ENCODE data around the gene ZNF648.
A peak's percentile ranks its signal among the peaks of the same experiment; 100 is the strongest.
"Not testable (repeated sequence)": the region's sequence is repeated elsewhere in the genome, so short reads cannot be mapped to it uniquely, and the experiment has no call there.

ZNF648 gene, protein sequence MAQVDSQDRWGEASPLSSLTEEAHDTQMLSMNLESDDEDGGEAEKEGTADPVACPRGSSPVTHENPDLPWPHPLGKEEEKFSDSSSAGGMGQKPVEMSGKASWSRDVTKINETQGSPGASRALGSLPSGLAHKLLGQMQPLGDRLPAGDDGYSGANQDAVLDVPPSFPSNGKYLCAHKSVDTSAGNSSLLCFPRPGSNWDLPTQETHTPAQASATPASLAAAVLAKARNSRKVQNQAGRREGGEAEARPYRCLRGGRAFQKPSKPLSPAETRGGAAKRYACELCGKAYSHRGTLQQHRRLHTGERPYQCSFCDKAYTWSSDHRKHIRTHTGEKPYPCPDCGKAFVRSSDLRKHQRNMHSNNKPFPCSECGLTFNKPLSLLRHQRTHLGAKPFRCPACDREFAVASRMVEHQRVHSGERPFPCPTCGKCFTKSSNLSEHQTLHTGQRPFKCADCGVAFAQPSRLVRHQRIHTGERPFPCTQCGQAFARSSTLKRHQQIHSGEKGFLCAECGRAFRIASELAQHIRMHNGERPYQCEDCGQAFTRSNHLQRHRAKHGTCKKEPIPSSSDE

GRCh38 chr1:182061594-182061993 lies at the start of gene ZNF648:
Gene ZNF648 (minus strand): TSS chr1:182061712. CDS start chr1:182058010, 3,702 bp downstream.
- Histone ChIP-seq H3K9ac (ENCODE audit: low read length) (no peak within 1 kb of the TSS), H3K4me1 (ENCODE audit: control insufficient read depth, insufficient read depth, low read length) (no peaks in the 10 kb centered on the region), H3K27me3 (ENCODE audit: control insufficient read depth, insufficient read depth, low read length) (peaks cover 4% of the 10 kb centered on the region; the same call in 1 of the 2 replicates), H3K9me3 (ENCODE audit: control insufficient read depth, insufficient read depth, low read depth, low read length) (no peaks in the 10 kb centered on the region), H3K4me3 (ENCODE audit: low read depth, low read length) (no peak within 1 kb of the TSS), H3K27ac (ENCODE audit: low read depth, low read length) (no peak within 1 kb of the TSS), H3K36me3 (ENCODE audit: control insufficient read depth, insufficient read depth, low read length) (no peaks in the 10 kb centered on the region)

GRCh38 chr1:182110635-182111034 lies 49.1 kb upstream of the ZNF648 start:
- no peak overlapping the region for H3K9ac ChIP-seq (ENCODE audit: low read length)
- H3K27ac ChIP-seq (ENCODE audit: low read depth, low read length), result no peak overlapping the region
- H3K9me3 ChIP-seq (ENCODE audit: control insufficient read depth, insufficient read depth, low read depth, low read length), result peaks cover 7% of the 10 kb centered on the region; the same call in 1 of the 2 replicates
- H3K27me3 ChIP-seq (ENCODE audit: control insufficient read depth, insufficient read depth, low read length), result no peaks in the 10 kb centered on the region
- peaks cover 8% of the 10 kb centered on the region for H3K4me1 ChIP-seq (ENCODE audit: control insufficient read depth, insufficient read depth, low read length)
- H3K4me3 ChIP-seq (ENCODE audit: low read depth, low read length), result no peak overlapping the region
- no peaks in the 10 kb centered on the region for H3K36me3 ChIP-seq (ENCODE audit: control insufficient read depth, insufficient read depth, low read length)

GRCh38 chr1:182109771-182110170 lies 48.3 kb upstream of the ZNF648 start:
- Histone ChIP-seq H3K4me3 (ENCODE audit: low read depth, low read length) (no peak overlapping the region), H3K9ac (ENCODE audit: low read length) (no peak overlapping the region), H3K36me3 (ENCODE audit: control insufficient read depth, insufficient read depth, low read length) (no peaks in the 10 kb centered on the region), H3K27ac (ENCODE audit: low read depth, low read length) (no peak overlapping the region), H3K9me3 (ENCODE audit: control insufficient read depth, insufficient read depth, low read depth, low read length) (peaks cover 7% of the 10 kb centered on the region; the same call in 1 of the 2 replicates), H3K27me3 (ENCODE audit: control insufficient read depth, insufficient read depth, low read length) (no peaks in the 10 kb centered on the region), H3K4me1 (ENCODE audit: control insufficient read depth, insufficient read depth, low read length) (peaks cover 8% of the 10 kb centered on the region)

GRCh38 chr1:182107209-182107608 lies 45.7 kb upstream of the ZNF648 start:
- peaks cover 3% of the 10 kb centered on the region for H3K4me1 ChIP-seq (ENCODE audit: control insufficient read depth, insufficient read depth, low read length)
- H3K27ac ChIP-seq (ENCODE audit: low read depth, low read length), result no peak overlapping the region
- H3K4me3 ChIP-seq (ENCODE audit: low read depth, low read length), result no peak overlapping the region
- H3K9me3 ChIP-seq (ENCODE audit: control insufficient read depth, insufficient read depth, low read depth, low read length), result peaks cover 7% of the 10 kb centered on the region; the same call in 1 of the 2 replicates
- no peak overlapping the region for H3K9ac ChIP-seq (ENCODE audit: low read length)
- no peaks in the 10 kb centered on the region for H3K36me3 ChIP-seq (ENCODE audit: control insufficient read depth, insufficient read depth, low read length)
- H3K27me3 ChIP-seq (ENCODE audit: control insufficient read depth, insufficient read depth, low read length), result no peaks in the 10 kb centered on the region

GRCh38 chr1:182102043-182102416 lies 40.5 kb upstream of the ZNF648 start:
- H3K27ac ChIP-seq (ENCODE audit: low read depth, low read length), result peak overlapping the region; percentile 85
- peaks cover 8% of the 10 kb centered on the region; the same call in 1 of the 2 replicates for H3K9me3 ChIP-seq (ENCODE audit: control insufficient read depth, insufficient read depth, low read depth, low read length)
- H3K27me3 ChIP-seq (ENCODE audit: control insufficient read depth, insufficient read depth, low read length), result no peaks in the 10 kb centered on the region
- H3K4me3 ChIP-seq (ENCODE audit: low read depth, low read length), result peak overlapping the region; percentile 14; the same call in 1 of the 2 replicates
- H3K36me3 ChIP-seq (ENCODE audit: control insufficient read depth, insufficient read depth, low read length), result no peaks in the 10 kb centered on the region
- H3K4me1 ChIP-seq (ENCODE audit: control insufficient read depth, insufficient read depth, low read length), result peaks cover 21% of the 10 kb centered on the region
- peak overlapping the region; percentile 45 for H3K9ac ChIP-seq (ENCODE audit: low read length)

GRCh38 chr1:182101415-182102042 lies 40.0 kb upstream of the ZNF648 start:
- peak overlapping the region; percentile 45 for H3K9ac ChIP-seq (ENCODE audit: low read length)
- peak overlapping the region; percentile 14; the same call in 1 of the 2 replicates for H3K4me3 ChIP-seq (ENCODE audit: low read depth, low read length)
- H3K36me3 ChIP-seq (ENCODE audit: control insufficient read depth, insufficient read depth, low read length), result no peaks in the 10 kb centered on the region
- peaks cover 6% of the 10 kb centered on the region; the same call in 1 of the 2 replicates for H3K9me3 ChIP-seq (ENCODE audit: control insufficient read depth, insufficient read depth, low read depth, low read length)
- peak overlapping the region; percentile 85 for H3K27ac ChIP-seq (ENCODE audit: low read depth, low read length)
- H3K4me1 ChIP-seq (ENCODE audit: control insufficient read depth, insufficient read depth, low read length), result peaks cover 21% of the 10 kb centered on the region
- H3K27me3 ChIP-seq (ENCODE audit: control insufficient read depth, insufficient read depth, low read length), result no peaks in the 10 kb centered on the region

GRCh38 chr1:182098301-182098700 lies 36.8 kb upstream of the ZNF648 start:
- no peak overlapping the region for H3K27ac ChIP-seq (ENCODE audit: low read depth, low read length)
- H3K4me1 ChIP-seq (ENCODE audit: control insufficient read depth, insufficient read depth, low read length), result peaks cover 24% of the 10 kb centered on the region
- no peak overlapping the region for H3K4me3 ChIP-seq (ENCODE audit: low read depth, low read length)
- peaks cover 6% of the 10 kb centered on the region; the same call in 1 of the 2 replicates for H3K9me3 ChIP-seq (ENCODE audit: control insufficient read depth, insufficient read depth, low read depth, low read length)
- H3K36me3 ChIP-seq (ENCODE audit: control insufficient read depth, insufficient read depth, low read length), result no peaks in the 10 kb centered on the region
- H3K9ac ChIP-seq (ENCODE audit: low read length), result no peak overlapping the region
- H3K27me3 ChIP-seq (ENCODE audit: control insufficient read depth, insufficient read depth, low read length), result no peaks in the 10 kb centered on the region

DNA sequence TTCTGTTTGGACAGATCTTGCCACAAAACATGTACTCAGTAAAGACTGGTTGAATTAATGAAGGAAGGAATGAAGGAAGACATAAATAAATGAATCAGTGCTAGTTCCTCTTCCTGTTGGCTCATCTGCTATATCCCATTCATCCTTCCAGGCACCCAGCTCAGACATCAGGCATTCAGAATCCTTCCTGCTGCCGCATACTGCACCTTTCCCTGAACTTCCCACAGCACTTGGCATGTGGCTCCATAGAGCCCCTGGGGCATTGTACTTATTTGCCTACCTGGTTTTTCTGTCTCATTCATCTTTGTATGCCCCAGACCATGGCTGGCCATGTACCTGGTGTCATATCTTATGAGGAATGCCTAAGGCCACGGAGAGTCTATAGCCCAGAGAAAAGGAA lies 34.4 kb upstream of the ZNF648 start:
- H3K4me1 ChIP-seq (ENCODE audit: control insufficient read depth, insufficient read depth, low read length), result peaks cover 10% of the 10 kb centered on the region
- H3K9ac ChIP-seq (ENCODE audit: low read length), result no peak overlapping the region
- no peak overlapping the region for H3K4me3 ChIP-seq (ENCODE audit: low read depth, low read length)
- H3K9me3 ChIP-seq (ENCODE audit: control insufficient read depth, insufficient read depth, low read depth, low read length), result peaks cover 6% of the 10 kb centered on the region; the same call in 1 of the 2 replicates
- H3K27ac ChIP-seq (ENCODE audit: low read depth, low read length), result no peak overlapping the region
- no peaks in the 10 kb centered on the region for H3K27me3 ChIP-seq (ENCODE audit: control insufficient read depth, insufficient read depth, low read length)
- H3K36me3 ChIP-seq (ENCODE audit: control insufficient read depth, insufficient read depth, low read length), result no peaks in the 10 kb centered on the region

DNA sequence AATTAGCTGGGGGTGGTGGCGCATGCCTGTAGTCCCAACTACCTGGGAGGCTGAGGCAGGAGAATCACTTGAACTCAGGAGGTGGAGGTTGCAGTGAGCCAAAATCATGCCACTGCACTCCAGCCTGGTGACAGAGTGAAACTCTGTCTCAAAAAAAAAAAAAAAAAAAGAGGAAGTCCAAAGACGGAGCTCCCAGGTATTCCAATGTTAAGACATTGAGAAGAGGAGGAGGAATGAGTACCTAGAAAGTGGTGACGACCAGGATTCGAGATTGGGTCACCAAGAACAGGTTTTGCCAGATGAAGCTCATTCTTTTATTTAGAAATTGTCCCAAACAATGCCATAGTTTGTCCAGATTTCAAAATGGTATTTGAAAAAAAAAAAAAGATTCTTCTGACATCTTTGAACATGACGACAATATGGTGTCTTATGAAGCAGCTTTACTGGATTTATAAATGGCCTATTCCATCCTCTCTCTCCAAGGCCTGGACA lies 33.0 kb upstream of the ZNF648 start:
- H3K36me3 ChIP-seq (ENCODE audit: control insufficient read depth, insufficient read depth, low read length); H3K4me3 ChIP-seq (ENCODE audit: low read depth, low read length); H3K9me3 ChIP-seq (ENCODE audit: control insufficient read depth, insufficient read depth, low read depth, low read length): not testable (repeated sequence)

DNA sequence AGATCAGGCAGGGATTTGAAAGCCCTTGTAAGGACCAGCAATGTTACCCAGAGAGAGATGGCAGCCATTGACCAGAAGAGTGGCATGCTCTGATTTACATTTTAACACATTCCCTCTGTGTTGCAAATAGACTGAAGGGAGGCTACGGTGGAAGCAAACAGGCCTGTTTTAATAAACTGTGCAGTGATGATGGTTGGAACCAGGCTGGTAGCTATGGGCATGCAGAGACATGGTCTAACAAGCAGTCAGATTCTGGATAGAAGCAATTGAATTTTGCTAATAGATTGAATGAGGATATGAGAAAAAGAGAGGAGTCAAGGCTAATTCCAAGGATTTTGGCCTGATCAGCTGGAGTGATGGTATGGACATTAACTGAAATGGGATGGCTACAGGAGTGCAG lies 32.3 kb upstream of the ZNF648 start:
- H3K4me1 ChIP-seq (ENCODE audit: control insufficient read depth, insufficient read depth, low read length), result peaks cover 4% of the 10 kb centered on the region; the same call in 1 of the 2 replicates
- no peak overlapping the region for H3K9ac ChIP-seq (ENCODE audit: low read length)
- H3K27ac ChIP-seq (ENCODE audit: low read depth, low read length), result no peak overlapping the region
- no peaks in the 10 kb centered on the region; the same call in 1 of the 2 replicates for H3K9me3 ChIP-seq (ENCODE audit: control insufficient read depth, insufficient read depth, low read depth, low read length)
- H3K27me3 ChIP-seq (ENCODE audit: control insufficient read depth, insufficient read depth, low read length), result no peaks in the 10 kb centered on the region
- no peaks in the 10 kb centered on the region for H3K36me3 ChIP-seq (ENCODE audit: control insufficient read depth, insufficient read depth, low read length)
- H3K4me3 ChIP-seq (ENCODE audit: low read depth, low read length), result no peak overlapping the region

More for the DNA sequence above, 33.0 kb upstream of the ZNF648 start:
- H3K27ac ChIP-seq (ENCODE audit: low read depth, low read length); H3K9ac ChIP-seq (ENCODE audit: low read length); H3K27me3 ChIP-seq (ENCODE audit: control insufficient read depth, insufficient read depth, low read length); H3K4me1 ChIP-seq (ENCODE audit: control insufficient read depth, insufficient read depth, low read length): not testable (repeated sequence)

Measured in HUES6 (cell line).